ENCODE measurements around the gene CMC4.
A peak's percentile ranks its signal among the peaks of the same experiment; 100 is the strongest.

CMC4 gene

GRCh38 chrX:155031657-155032056 is 39.3 kb downstream of the CMC4 start:
- Mint-ChIP-seq H3K36me3 (ENCODE audit: low read depth) (peaks cover 17% of the 10 kb centered on the region), H3K4me1 (ENCODE audit: low read depth) (peaks cover 15% of the 10 kb centered on the region), H3K4me3 (no peak overlapping the region), H3K9me3 (peaks cover 5% of the 10 kb centered on the region), H3K27ac (no peak overlapping the region), H3K27me3 (ENCODE audit: low read depth) (no peaks in the 10 kb centered on the region)
- no peak for DNase-seq (ENCODE audit: low spot score)

DNA sequence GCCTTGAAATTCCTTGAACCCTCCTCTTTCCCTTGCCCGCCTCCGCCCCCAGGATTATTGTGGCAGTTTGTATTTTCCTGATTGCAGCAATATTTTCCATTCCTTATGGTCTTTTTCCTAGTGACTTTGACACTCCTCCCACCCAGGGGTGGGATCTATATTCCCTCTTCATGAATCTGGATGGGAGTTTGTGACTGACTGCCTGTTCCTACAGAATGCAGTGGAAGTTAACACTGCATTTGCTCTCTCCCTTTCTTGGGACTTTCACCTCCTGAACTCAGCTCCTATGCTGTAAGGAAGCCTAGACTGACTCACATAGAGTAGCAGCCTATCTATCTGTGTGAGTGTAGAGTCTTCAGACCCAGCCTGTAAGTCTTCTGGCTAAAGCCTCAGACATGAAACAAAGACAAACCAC is 42.1 kb downstream of the CMC4 start:
- no peak for DNase-seq (ENCODE audit: low spot score)
- Mint-ChIP-seq H3K36me3 (ENCODE audit: low read depth) (no peaks in the 10 kb centered on the region), H3K9me3 (no peaks in the 10 kb centered on the region), H3K27ac (peak overlapping the region; percentile 43), H3K4me1 (ENCODE audit: low read depth) (peaks cover 18% of the 10 kb centered on the region), H3K4me3 (peak overlapping the region; percentile 87), H3K27me3 (ENCODE audit: low read depth) (peaks cover 2% of the 10 kb centered on the region)

DNA sequence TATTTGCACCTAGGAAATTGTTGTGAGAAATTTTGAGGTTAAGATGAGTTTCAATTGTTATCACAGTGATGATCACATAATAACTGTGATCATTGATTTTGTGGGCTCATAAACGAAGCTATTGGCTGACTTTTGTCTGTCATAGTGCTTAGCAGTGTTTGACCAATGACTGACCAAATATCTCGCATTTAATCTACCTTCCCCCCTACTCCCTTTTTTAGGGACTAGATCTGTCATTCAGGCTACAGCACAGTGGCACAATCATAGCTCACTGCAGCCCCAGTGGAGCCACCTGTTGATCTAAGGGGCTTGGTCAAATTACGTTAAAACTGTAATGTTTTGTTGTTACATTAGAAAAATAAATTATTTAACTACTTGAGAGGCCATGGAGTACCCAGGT is 42.8 kb downstream of the CMC4 start:
- H3K27ac Mint-ChIP-seq = peak overlapping the region; percentile 93
- DNase-seq (ENCODE audit: low spot score) = no peak
- peak overlapping the region; percentile 87 for H3K4me3 Mint-ChIP-seq
- no peaks in the 10 kb centered on the region for H3K36me3 Mint-ChIP-seq (ENCODE audit: low read depth)
- peaks cover 5% of the 10 kb centered on the region for H3K27me3 Mint-ChIP-seq (ENCODE audit: low read depth)
- peaks cover 18% of the 10 kb centered on the region for H3K4me1 Mint-ChIP-seq (ENCODE audit: low read depth)
- H3K9me3 Mint-ChIP-seq = no peaks in the 10 kb centered on the region

GRCh38 chrX:155027509-155028066 is 43.3 kb downstream of the CMC4 start:
- no peaks in the 10 kb centered on the region for H3K36me3 Mint-ChIP-seq (ENCODE audit: low read depth)
- peaks cover 6% of the 10 kb centered on the region for H3K27me3 Mint-ChIP-seq (ENCODE audit: low read depth)
- H3K4me1 Mint-ChIP-seq (ENCODE audit: low read depth) = peaks cover 18% of the 10 kb centered on the region
- peak overlapping the region; percentile 87 for H3K4me3 Mint-ChIP-seq
- H3K27ac Mint-ChIP-seq = peak overlapping the region; percentile 93
- no peaks in the 10 kb centered on the region for H3K9me3 Mint-ChIP-seq
- DNase-seq (ENCODE audit: low spot score) = peak; percentile 11

DNA sequence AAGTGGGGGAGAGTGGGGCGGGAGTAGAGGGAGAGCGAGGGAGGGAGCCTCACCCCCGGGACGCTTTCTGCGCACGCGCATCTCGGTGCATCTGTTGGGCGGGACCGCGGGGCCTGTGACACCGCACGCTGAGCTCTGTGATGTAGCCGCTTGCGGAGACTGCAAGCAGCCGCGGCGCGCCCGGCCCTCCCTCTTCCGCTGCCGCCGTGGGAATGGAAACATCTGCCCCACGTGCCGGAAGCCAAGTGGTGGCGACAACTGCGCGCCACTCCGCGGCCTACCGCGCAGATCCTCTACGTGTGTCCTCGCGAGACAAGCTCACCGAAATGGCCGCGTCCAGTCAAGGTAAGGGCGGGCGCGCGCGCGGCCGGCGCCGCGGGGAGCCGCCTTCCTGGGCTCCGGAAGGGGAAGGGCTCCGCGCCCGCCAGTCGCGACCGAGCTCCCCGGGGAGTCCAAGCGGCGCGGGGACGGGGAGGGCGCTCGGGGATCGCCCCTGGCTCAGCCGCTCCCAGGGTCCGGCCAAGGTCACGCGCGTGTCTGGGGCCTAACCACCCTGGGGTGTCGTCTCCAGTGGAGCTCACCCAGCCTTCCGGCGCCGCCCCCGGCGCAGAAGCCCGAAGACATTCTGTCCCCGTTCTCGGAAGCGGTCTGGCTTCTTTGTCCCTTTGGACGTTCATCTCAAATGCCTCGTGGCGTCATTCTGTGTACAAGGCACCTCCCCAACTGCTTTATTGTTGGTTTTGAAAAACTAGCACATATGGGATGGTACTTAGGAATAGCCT is 44.0 kb downstream of the CMC4 start, which contains the start of gene FUNDC2:
Gene FUNDC2, plus strand, starts transcription at position 118 of the 782 bp plus-strand sequence. Its CDS starts 95 bp downstream, at position 213.
- H3K9me3 Mint-ChIP-seq = no peaks in the 10 kb centered on the region
- H3K4me3 Mint-ChIP-seq = peak within 1 kb of the TSS; percentile 87
- peaks cover 19% of the 10 kb centered on the region for H3K4me1 Mint-ChIP-seq (ENCODE audit: low read depth)
- peaks cover 12% of the 10 kb centered on the region for H3K27me3 Mint-ChIP-seq (ENCODE audit: low read depth)
- peak; percentile 92 for DNase-seq (ENCODE audit: low spot score)
- peak within 1 kb of the TSS; percentile 93 for H3K27ac Mint-ChIP-seq
- H3K36me3 Mint-ChIP-seq (ENCODE audit: low read depth) = no peaks in the 10 kb centered on the region

DNA sequence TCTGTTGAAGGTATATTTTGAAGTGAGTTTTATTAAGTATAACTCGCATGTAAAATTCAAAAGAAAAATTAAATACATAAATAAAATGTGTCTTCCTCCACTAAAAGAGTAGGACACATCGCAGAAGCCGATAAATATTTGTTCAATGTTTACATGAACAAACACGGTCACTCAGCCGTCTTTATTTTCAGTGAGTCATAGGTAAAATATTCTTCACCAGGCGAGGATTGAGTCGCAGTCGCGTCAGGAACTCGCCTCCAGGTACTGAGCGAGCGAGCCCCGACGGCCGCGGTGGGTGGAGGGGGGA is 44.6 kb downstream of the CMC4 start:
- no peak for DNase-seq (ENCODE audit: low spot score)
- H3K36me3 Mint-ChIP-seq (ENCODE audit: low read depth) = no peaks in the 10 kb centered on the region
- H3K27ac Mint-ChIP-seq = peak overlapping the region; percentile 90
- H3K9me3 Mint-ChIP-seq = no peaks in the 10 kb centered on the region
- H3K4me1 Mint-ChIP-seq (ENCODE audit: low read depth) = peaks cover 19% of the 10 kb centered on the region
- peaks cover 17% of the 10 kb centered on the region for H3K27me3 Mint-ChIP-seq (ENCODE audit: low read depth)
- H3K4me3 Mint-ChIP-seq = peak overlapping the region; percentile 81

DNA sequence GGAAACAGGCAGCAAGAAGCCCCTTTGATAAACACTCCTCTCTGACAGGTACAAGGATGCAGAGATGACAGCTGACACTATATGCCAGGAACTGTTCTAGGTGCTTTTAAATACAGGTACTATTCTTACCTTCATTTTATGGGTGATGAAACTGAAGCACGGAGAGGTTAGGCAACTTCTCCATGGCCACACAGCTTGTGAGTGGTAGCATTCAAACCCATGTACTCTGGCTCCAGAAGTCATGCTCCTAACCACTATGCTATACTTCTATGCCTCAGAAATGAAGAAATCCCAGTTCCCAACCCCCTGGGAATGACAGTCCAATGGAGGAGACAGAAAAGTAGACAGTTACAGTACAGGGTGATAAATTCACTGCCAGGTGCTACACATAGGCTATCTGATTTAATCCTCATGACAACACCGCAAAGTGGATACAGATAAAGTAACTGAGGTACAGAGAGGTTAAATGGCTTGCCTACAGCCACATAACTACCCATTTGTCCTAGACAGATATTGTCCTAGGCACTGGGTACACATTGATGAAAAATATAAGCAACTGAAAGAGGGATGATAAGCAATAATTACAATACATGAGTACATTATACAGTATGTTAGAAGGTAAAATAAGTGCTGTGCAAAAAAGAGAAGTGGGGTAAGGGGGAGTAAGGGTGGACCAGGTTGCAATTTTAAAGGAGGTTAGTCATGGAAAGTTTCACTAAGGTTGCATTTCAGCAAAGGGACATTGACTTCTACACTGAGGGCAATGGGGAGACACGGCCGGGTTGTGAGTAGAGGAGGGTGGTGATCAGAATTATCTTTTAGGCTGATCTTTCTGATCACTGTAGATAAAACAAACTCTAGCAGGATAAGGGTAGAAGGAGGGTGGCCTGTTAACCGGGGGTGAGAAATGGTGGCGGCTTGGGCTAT is 46.8 kb downstream of the CMC4 start:
- H3K4me3 Mint-ChIP-seq = peak overlapping the region; percentile 36
- peaks cover 15% of the 10 kb centered on the region for H3K4me1 Mint-ChIP-seq (ENCODE audit: low read depth)
- no peaks in the 10 kb centered on the region for H3K9me3 Mint-ChIP-seq
- H3K27me3 Mint-ChIP-seq (ENCODE audit: low read depth) = peaks cover 23% of the 10 kb centered on the region
- peak overlapping the region; percentile 24 for H3K27ac Mint-ChIP-seq
- DNase-seq (ENCODE audit: low spot score) = no peak
- no peaks in the 10 kb centered on the region for H3K36me3 Mint-ChIP-seq (ENCODE audit: low read depth)

- Mint-ChIP-seq H3K27me3 (ENCODE audit: low read depth) (peaks cover 25% of the 10 kb centered on the region), H3K36me3 (ENCODE audit: low read depth) (no peaks in the 10 kb centered on the region), H3K4me3 (no peak within 1 kb of the TSS), H3K27ac (no peak within 1 kb of the TSS), H3K9me3 (no peaks in the 10 kb centered on the region), H3K4me1 (ENCODE audit: low read depth) (peaks cover 4% of the 10 kb centered on the region)
- no peak for DNase-seq (ENCODE audit: low spot score)
These were observed 48.4 kb downstream of the CMC4 start, which contains the start of gene F8 for GRCh38 chrX:155022585-155022984. TSS of gene F8 (minus strand) at chrX:155022723. CDS start at chrX:155022552, 171 bp downstream.

DNA sequence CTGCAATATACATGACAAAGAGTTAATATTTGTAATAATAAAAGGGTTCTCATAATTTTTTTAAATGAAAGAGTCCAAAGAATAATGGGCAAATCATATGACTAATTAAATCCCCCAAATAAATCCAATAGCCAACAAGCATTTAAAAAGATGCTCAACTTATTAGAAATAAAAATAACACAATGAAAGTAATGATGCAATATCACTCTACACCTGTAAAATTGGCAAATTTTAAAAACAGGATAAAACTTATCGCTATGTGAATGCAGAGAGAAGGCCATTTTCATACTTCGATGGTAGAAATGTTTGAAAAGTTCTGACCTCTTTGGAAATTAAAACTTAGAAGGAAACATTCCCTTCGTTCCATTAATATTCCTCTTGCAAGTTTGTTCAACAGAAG is 50.3 kb downstream of the CMC4 start:
- H3K36me3 Mint-ChIP-seq (ENCODE audit: low read depth) = no peaks in the 10 kb centered on the region
- no peaks in the 10 kb centered on the region for H3K9me3 Mint-ChIP-seq
- peaks cover 25% of the 10 kb centered on the region for H3K27me3 Mint-ChIP-seq (ENCODE audit: low read depth)
- no peak overlapping the region for H3K27ac Mint-ChIP-seq
- no peak for DNase-seq (ENCODE audit: low spot score)
- H3K4me1 Mint-ChIP-seq (ENCODE audit: low read depth) = peaks cover 4% of the 10 kb centered on the region
- no peak overlapping the region for H3K4me3 Mint-ChIP-seq

Data from T-helper 2 cell treated with Interferon-gamma antibody and Interleukin-4, amounts not matched to agents 5 μg/mL and 100 μg/mL, for 36 hours (primary cell).